GM12878 (cell line): Measurements from ENCODE around the gene MDGA2. TPM values are rescaled to one million over a fixed set of nuclear protein-coding genes. Genes with fewer than 3 reads are reported as not detected.

ENCODE experiments used
- ATAC-seq: fragments of 200-7000 bp; cut with Tn5 transposase; 3 replicates; pipeline ENCODE4 v1.9.1; 2020; ENCODE audit warnings: mild to moderate bottlenecking, moderate library complexity
- BruUV-seq: library from RNA; stranded (reverse); fragments of 400-500 nt; replicated peaks from 2 replicates; lab custom pipeline; 2021; lab: Mats Ljungman, UMichigan
- CTCF ChIA-PET: fragments of 300-600 bp; sonication (Branson Sonifier 250); formaldehyde crosslinking; extraction: SDS; loops from one replicate; lab custom pipeline; 2021; ENCODE audit warnings: inconsistent platforms; lab: Yijun Ruan, JAX
- POLR2A ChIA-PET: fragments of 350-600 bp; formaldehyde crosslinking; extraction: SDS; loops from one replicate; lab custom pipeline; 2021; ENCODE audit warnings: inconsistent platforms; lab: Charles Lee
- RAD21 ChIA-PET: fragments of 300-600 bp; sonication (Branson Sonifier 250); formaldehyde crosslinking; loops from one replicate; lab custom pipeline; 2023; ENCODE audit warnings: antibody characterized with exemption; ENCODE audit not compliant: unreplicated experiment; lab: Charles Lee
- SMC1A ChIA-PET: fragments of 300-600 bp; sonication (Branson Sonifier 250); formaldehyde crosslinking; loops from one replicate; lab custom pipeline; 2023; ENCODE audit not compliant: unreplicated experiment, uncharacterized antibody; lab: Charles Lee
- DNase-seq: peaks from one replicate; pipeline ENCODE4 v3.0.0-alpha.2; 2011; ENCODE audit warnings: low read depth, low spot score
- FAIRE-seq: peaks from 3 replicates; lab custom pipeline; 2011; peaks lifted over from hg19 to GRCh38; lab: Jason Lieb, UNC
- H2AFZ ChIP-seq: 2 replicates; pipeline ENCODE4 v1.6.0; 2011; ENCODE audit warnings: low read depth, low read length, control low read depth; ENCODE audit not compliant: control insufficient read depth
- H3K27ac ChIP-seq: 2 replicates; pipeline ENCODE4 v1.5.1; 2011; ENCODE audit warnings: control low read depth; ENCODE audit not compliant: control insufficient read depth, insufficient read depth
- H3K27me3 ChIP-seq, 2 experiments: replicated peaks in 1 of 2; 2 replicates each; pipeline versions ENCODE4 v1.6.0 to v1.6.1; 2011; ENCODE audit warnings: low read length in 1 of 2; ENCODE audit not compliant: control insufficient read depth in 2 of 2, insufficient read depth in 2 of 2
- H3K36me3 ChIP-seq, 2 experiments: 2 replicates each; pipeline ENCODE4 v1.5.1; 2011; ENCODE audit warnings: low read length in 1 of 2; ENCODE audit not compliant: control insufficient read depth in 2 of 2, insufficient read depth in 2 of 2
- H3K4me1 ChIP-seq: 2 replicates; pipeline ENCODE4 v1.6.1; 2011; ENCODE audit warnings: mild to moderate bottlenecking, low read length, moderate library complexity, mixed read lengths; ENCODE audit not compliant: control insufficient read depth, insufficient read depth
- H3K4me2 ChIP-seq: 2 replicates; pipeline ENCODE4 v1.6.0; 2011; ENCODE audit warnings: control low read depth; ENCODE audit not compliant: control insufficient read depth, insufficient read depth
- H3K4me3 ChIP-seq: fragments of 200-600 bp; sonication (generic); 2 replicates; pipeline ENCODE4 v1.5.1; 2016
- H3K79me2 ChIP-seq: 2 replicates; pipeline ENCODE4 v1.6.0; 2011; ENCODE audit warnings: low read length; ENCODE audit not compliant: control insufficient read depth, insufficient read depth
- H3K9ac ChIP-seq: 2 replicates; pipeline ENCODE4 v1.8.0; 2011; ENCODE audit warnings: low read length, control low read depth, mixed read lengths; ENCODE audit not compliant: control insufficient read depth, insufficient read depth
- H3K9me3 ChIP-seq: replicated peaks from 3 replicates; pipeline ENCODE4 v1.5.1; 2011; ENCODE audit warnings: mild to moderate bottlenecking, low read length; ENCODE audit not compliant: control insufficient read depth, insufficient read depth
- H4K20me1 ChIP-seq: 2 replicates; pipeline ENCODE4 v1.6.0; 2011; ENCODE audit not compliant: control insufficient read depth, insufficient read depth
- BHLHE40 ChIP-seq, 2 experiments: fragments of 450-650 bp in 1 of 2; IDR thresholded peaks; 2 replicates each; pipeline ENCODE4 v1.6.1; 2011 to 2017; ENCODE audit warnings: low read depth in 2 of 2, borderline replicate concordance in 1 of 2, improper control_type of control experiment in 1 of 2, low read length in 1 of 2, mild to moderate bottlenecking in 1 of 2
- EP300 ChIP-seq, 2 experiments: fragments of 150-350 bp in 1 of 2; IDR thresholded peaks; 2 replicates each; pipeline ENCODE4 v1.6.1; 2011 to 2012; ENCODE audit warnings: low read depth in 2 of 2, low read length in 2 of 2, borderline replicate concordance in 1 of 2, improper control_type of control experiment in 1 of 2, inconsistent platforms in 1 of 2; ENCODE audit not compliant: control insufficient read depth in 1 of 2
- FOXK2 ChIP-seq: fragments of 450-650 bp; IDR thresholded peaks from 2 replicates; pipeline ENCODE4 v1.6.1; 2017; ENCODE audit warnings: mild to moderate bottlenecking, moderate library complexity
- FOXM1 ChIP-seq: IDR thresholded peaks from 2 replicates; pipeline ENCODE4 v1.6.1; 2012; ENCODE audit warnings: low read depth, mild to moderate bottlenecking, inconsistent platforms, low read length, moderate library complexity
- GATAD2B ChIP-seq: fragments of 450-650 bp; conservative IDR thresholded peaks from 2 replicates; pipeline ENCODE4 v1.6.1; 2017; ENCODE audit warnings: low read depth, mild to moderate bottlenecking, moderate library complexity
- IRF3 ChIP-seq: fragments of 450-650 bp; IDR thresholded peaks from 2 replicates; pipeline ENCODE4 v1.6.1; 2014; ENCODE audit warnings: mild to moderate bottlenecking
- JUNB ChIP-seq: IDR thresholded peaks from 2 replicates; pipeline ENCODE4 v1.6.1; 2016; ENCODE audit warnings: antibody characterized with exemption, mild to moderate bottlenecking
- MYC ChIP-seq: IDR thresholded peaks from 2 replicates; pipeline ENCODE4 v1.6.1; 2011; ENCODE audit warnings: mild to moderate bottlenecking, low read length, moderate library complexity, inconsistent platforms; ENCODE audit not compliant: insufficient read depth, insufficient replicate concordance, insufficient read length, severe bottlenecking
- NFIC ChIP-seq: IDR thresholded peaks from 2 replicates; pipeline ENCODE4 v1.6.1; 2012; ENCODE audit warnings: low read depth, mild to moderate bottlenecking, inconsistent platforms, low read length, moderate library complexity
- NFYA ChIP-seq: IDR thresholded peaks from 2 replicates; pipeline ENCODE4 v1.6.1; 2011; ENCODE audit warnings: low read depth, mild to moderate bottlenecking, low read length, improper control_type of control experiment, borderline replicate concordance
- NRF1 ChIP-seq: conservative IDR thresholded peaks from 2 replicates; pipeline ENCODE4 v1.6.1; 2011; ENCODE audit warnings: mild to moderate bottlenecking, low read depth, low read length, improper control_type of control experiment
- PAX5 ChIP-seq: IDR thresholded peaks from 2 replicates; pipeline ENCODE4 v1.6.1; 2011; ENCODE audit warnings: low read depth, low read length, borderline replicate concordance
- PKNOX1 ChIP-seq: fragments of 450-650 bp; IDR thresholded peaks from 2 replicates; pipeline ENCODE4 v1.6.1; 2016; ENCODE audit warnings: mild to moderate bottlenecking
- POLR2AphosphoS2 ChIP-seq: IDR thresholded peaks from 2 replicates; pipeline ENCODE4 v1.6.1; 2011; ENCODE audit warnings: low read depth, mild to moderate bottlenecking, low read length, improper control_type of control experiment, moderate library complexity
- POLR2AphosphoS5 ChIP-seq: IDR thresholded peaks from 2 replicates; pipeline ENCODE4 v1.6.1; 2011; ENCODE audit warnings: mild to moderate bottlenecking, low read length, inconsistent platforms
- RUNX3 ChIP-seq: IDR thresholded peaks from 2 replicates; pipeline ENCODE4 v1.6.1; 2012; ENCODE audit warnings: low read length, inconsistent platforms
- SMAD1 ChIP-seq: fragments of 450-650 bp; IDR thresholded peaks from 2 replicates; pipeline ENCODE4 v1.6.1; 2018; ENCODE audit warnings: mild to moderate bottlenecking, low read depth; ENCODE audit not compliant: partially characterized antibody
- WRNIP1 ChIP-seq: IDR thresholded peaks from 2 replicates; pipeline ENCODE4 v1.6.1; 2011; ENCODE audit warnings: low read depth, low read length, improper control_type of control experiment, borderline replicate concordance
- ZNF207 ChIP-seq: fragments of 450-650 bp; IDR thresholded peaks from 2 replicates; pipeline ENCODE4 v1.6.1; 2014; ENCODE audit warnings: antibody characterized with exemption, mild to moderate bottlenecking, borderline replicate concordance
- WGBS: methylation state at CpG from one replicate; pipeline ENCODE4 v1.1.6; 2016; ENCODE audit warnings: low lambda C conversion rate; ENCODE audit not compliant: insufficient replicate concordance, insufficient coverage; ENCODE audit errors: missing lambda C conversion rate; 5-methylcytosine and 5-hydroxymethylcytosine counted together
- in situ Hi-C: fragments of 300-500 bp; cut with MboI; formaldehyde crosslinking; loops from 9 replicates; pipeline ENCODE4 v1.14.3; 2018; ENCODE audit warnings: mixed read lengths
- intact Hi-C: fragments of 100-400 bp; cut with micrococcal nuclease; formaldehyde crosslinking; loops from one replicate; pipeline ENCODE4 v1.14.2; 2022; ENCODE audit not compliant: unreplicated experiment
- polyA plus RNA-seq, 11 experiments: library from polyadenylated mRNA; depleted of rRNA in 4 of 11; unstranded in 6 of 11; stranded (reverse) in 5 of 11; fragments of >200 nt; fragmentation: Nextera tagmentation in 4 of 11; fragmentation: Illumina TruSeq in 1 of 11; extraction: Ambion mirVana in 4 of 11; extraction: Trizol in 1 of 11; gene quantifications; 1 replicate in 1 of 11; 2 replicates in 10 of 11; pipeline versions ENCODE4 v1.2.1 to v1.2.3, GENCODE V29; 2011 to 2016; ENCODE audit warnings: inconsistent platforms in 2 of 11, missing spikeins in 2 of 11, low read depth in 1 of 11
- total RNA-seq, 4 experiments: library from RNA; depleted of rRNA in 3 of 4; stranded (reverse); fragments of >200 nt in 3 of 4; fragmentation: Illumina TruSeq in 1 of 4; extraction: Trizol in 1 of 4; gene quantifications; 2 replicates each; pipeline versions ENCODE4 v1.2.1 to v1.2.3, GENCODE V29; 2013 to 2021
- TF ChIP-seq, protein P1 (sequence below): IDR thresholded peaks from 2 replicates; pipeline ENCODE4 v1.6.1; 2012; ENCODE audit warnings: low read length, inconsistent platforms

Gene MDGA2
- total and polyA plus RNA-seq, 10 of the 15 experiments (the other 5 are each of a cell fraction or from before 2014, with no cell fraction given), result not detected

DNA sequence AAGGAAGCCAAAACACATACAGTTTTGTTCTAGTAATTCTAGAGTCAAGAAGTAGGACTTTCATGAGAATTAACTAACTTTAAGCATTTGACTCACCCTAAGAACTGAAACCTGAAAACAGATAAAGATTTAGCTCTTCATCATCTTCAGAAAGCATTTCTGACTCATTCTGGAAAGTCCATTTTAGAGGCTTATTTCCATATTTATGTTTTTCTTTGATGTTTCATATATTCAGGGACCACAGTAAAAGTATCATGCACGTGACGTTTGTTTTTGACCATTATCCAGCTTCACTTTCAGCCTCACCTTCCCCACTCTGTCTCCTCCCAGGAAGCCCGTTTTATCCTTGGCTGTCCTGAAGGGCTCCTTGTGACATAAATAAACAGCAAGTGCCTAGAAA, 79.2 kb downstream of the MDGA2 start:
- Histone ChIP-seq H3K27me3 (no peaks in the 10 kb centered on the region), H2AFZ (no peak overlapping the region), H3K4me1 (no peaks in the 10 kb centered on the region), H4K20me1 (no peaks in the 10 kb centered on the region), H3K36me3 (no peaks in the 10 kb centered on the region), H3K27ac (no peak overlapping the region), H3K79me2 (no peaks in the 10 kb centered on the region), H3K4me3 (no peak overlapping the region), H3K9me3 (no peaks in the 10 kb centered on the region; the same call in 2 of the 3 replicates), H3K4me2 (no peak overlapping the region), H3K9ac (no peak overlapping the region)
- ChIA-PET RAD21 (no interaction called here), POLR2A (no interaction called here), CTCF (interaction anchor here (0.7 kb wide), 1 partner anchor 100 kb away, joined by 3 read pairs; no protein-coding TSS in a partner anchor), SMC1A (interaction anchor here (1.0 kb wide), 1 partner anchor 16 kb away, joined by 5 read pairs; no protein-coding TSS in a partner anchor)
- no TSS peak for BruUV-seq
- in situ Hi-C loops (no loop called here), intact Hi-C loops (no loop called here)
- FAIRE-seq (peak; percentile 31), DNase-seq (peak; percentile 40), ATAC-seq (peak; percentile 91)
- WGBS, result 0% methylated on average over 3 of the region's 3 CpGs
- no peak for TF ChIP-seq FOXK2
- TF ChIP-seq BHLHE40 (IDR thresholded peaks at IDR 0.05; ENCODE audit: borderline replicate concordance in 1 of 2, low read depth in 2 of 2, low read length in 1 of 2), result peak; percentile 86 to 95
- no peak for TF ChIP-seq POLR2AphosphoS5
- no peak for TF ChIP-seq POLR2AphosphoS2
- TF ChIP-seq IRF3, result no peak
- TF ChIP-seq NFIC, result peak; percentile 67
- TF ChIP-seq, protein P1, sequence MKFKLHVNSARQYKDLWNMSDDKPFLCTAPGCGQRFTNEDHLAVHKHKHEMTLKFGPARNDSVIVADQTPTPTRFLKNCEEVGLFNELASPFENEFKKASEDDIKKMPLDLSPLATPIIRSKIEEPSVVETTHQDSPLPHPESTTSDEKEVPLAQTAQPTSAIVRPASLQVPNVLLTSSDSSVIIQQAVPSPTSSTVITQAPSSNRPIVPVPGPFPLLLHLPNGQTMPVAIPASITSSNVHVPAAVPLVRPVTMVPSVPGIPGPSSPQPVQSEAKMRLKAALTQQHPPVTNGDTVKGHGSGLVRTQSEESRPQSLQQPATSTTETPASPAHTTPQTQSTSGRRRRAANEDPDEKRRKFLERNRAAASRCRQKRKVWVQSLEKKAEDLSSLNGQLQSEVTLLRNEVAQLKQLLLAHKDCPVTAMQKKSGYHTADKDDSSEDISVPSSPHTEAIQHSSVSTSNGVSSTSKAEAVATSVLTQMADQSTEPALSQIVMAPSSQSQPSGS, result peak; percentile 45; the same call in 1 of the 2 replicates
- TF ChIP-seq NFYA, result no peak
- no peak for TF ChIP-seq GATAD2B
- peak; percentile 15; the same call in 1 of the 2 replicates for TF ChIP-seq PAX5
- no peak for TF ChIP-seq WRNIP1
- TF ChIP-seq MYC, result no peak
- peak; percentile 70 for TF ChIP-seq JUNB
- no peak for TF ChIP-seq FOXM1
- peak in 1 of 2 experiments; percentile 63; a peak in 2 of 4 replicates for TF ChIP-seq EP300 (IDR thresholded peaks at IDR 0.05; ENCODE audit: borderline replicate concordance in 1 of 2, control insufficient read depth in 1 of 2, low read depth in 2 of 2, low read length in 2 of 2)
- no peak for TF ChIP-seq PKNOX1
- TF ChIP-seq SMAD1, result no peak
- no peak for TF ChIP-seq NRF1
- peak; percentile 70 for TF ChIP-seq RUNX3
- TF ChIP-seq ZNF207, result no peak
